Measurements from ENCODE around the gene TRERF1.

The TRERF1 gene

GRCh38 chr6:42274898-42275297 lies 176.8 kb downstream of the TRERF1 start:
- no peak for DNase-seq (ENCODE audit: low read depth in 2 of 2)

- no peak for DNase-seq (ENCODE audit: low read depth in 2 of 2)
Observed at GRCh38 chr6:42271834-42272805, 179.6 kb downstream of the TRERF1 start.

- DNase-seq (ENCODE audit: low read depth in 2 of 2), result no peak
Observed at GRCh38 chr6:42269974-42270510, 181.7 kb downstream of the TRERF1 start.

- DNase-seq (ENCODE audit: low read depth in 2 of 2), result no peak
Observed at GRCh38 chr6:42269553-42269952, 182.2 kb downstream of the TRERF1 start.

- no peak for DNase-seq (ENCODE audit: low read depth in 2 of 2)
Observed at GRCh38 chr6:42268835-42269204, 182.9 kb downstream of the TRERF1 start.

- DNase-seq (ENCODE audit: low read depth in 2 of 2), result no peak
Observed at GRCh38 chr6:42268016-42268834, 183.5 kb downstream of the TRERF1 start.

GRCh38 chr6:42266538-42266937 lies 185.2 kb downstream of the TRERF1 start:
- no peak for DNase-seq (ENCODE audit: low read depth in 2 of 2)

GRCh38 chr6:42264852-42265390 lies 186.8 kb downstream of the TRERF1 start:
- no peak for DNase-seq (ENCODE audit: low read depth in 2 of 2)

- no peak for DNase-seq (ENCODE audit: low read depth in 2 of 2)
Observed at GRCh38 chr6:42264162-42264851, 187.4 kb downstream of the TRERF1 start.

- no peak for DNase-seq (ENCODE audit: low read depth in 2 of 2)
Observed at GRCh38 chr6:42263165-42263728, 188.5 kb downstream of the TRERF1 start.

- DNase-seq (ENCODE audit: low read depth in 2 of 2), result no peak
Observed at GRCh38 chr6:42260972-42261371, 190.8 kb downstream of the TRERF1 start.

GRCh38 chr6:42260396-42260888 lies 191.3 kb downstream of the TRERF1 start:
- no peak for DNase-seq (ENCODE audit: low read depth in 2 of 2)

- DNase-seq (ENCODE audit: low read depth in 2 of 2), result no peak
Observed at GRCh38 chr6:42259841-42260395, 191.8 kb downstream of the TRERF1 start.

GRCh38 chr6:42259286-42259685 lies 192.4 kb downstream of the TRERF1 start:
- DNase-seq (ENCODE audit: low read depth in 2 of 2), result no peak

- DNase-seq (ENCODE audit: low read depth in 2 of 2), result no peak
Observed at GRCh38 chr6:42257614-42258013, 194.1 kb downstream of the TRERF1 start.

- no peak for DNase-seq (ENCODE audit: low read depth in 2 of 2)
Observed at GRCh38 chr6:42257063-42257462, 194.7 kb downstream of the TRERF1 start.

- no peak for DNase-seq (ENCODE audit: low read depth in 2 of 2)
Observed at GRCh38 chr6:42255050-42255449, 196.7 kb downstream of the TRERF1 start.

GRCh38 chr6:42254505-42254904 lies 197.2 kb downstream of the TRERF1 start:
- no peak for DNase-seq (ENCODE audit: low read depth in 2 of 2)

- DNase-seq (ENCODE audit: low read depth in 2 of 2), result no peak
Observed at GRCh38 chr6:42251911-42252637, 199.7 kb downstream of the TRERF1 start.

GRCh38 chr6:42251500-42251899 lies 200.2 kb downstream of the TRERF1 start:
- no peak for DNase-seq (ENCODE audit: low read depth in 2 of 2)
